Measurements from ENCODE around the gene NCKAP5.

The NCKAP5 gene

DNA sequence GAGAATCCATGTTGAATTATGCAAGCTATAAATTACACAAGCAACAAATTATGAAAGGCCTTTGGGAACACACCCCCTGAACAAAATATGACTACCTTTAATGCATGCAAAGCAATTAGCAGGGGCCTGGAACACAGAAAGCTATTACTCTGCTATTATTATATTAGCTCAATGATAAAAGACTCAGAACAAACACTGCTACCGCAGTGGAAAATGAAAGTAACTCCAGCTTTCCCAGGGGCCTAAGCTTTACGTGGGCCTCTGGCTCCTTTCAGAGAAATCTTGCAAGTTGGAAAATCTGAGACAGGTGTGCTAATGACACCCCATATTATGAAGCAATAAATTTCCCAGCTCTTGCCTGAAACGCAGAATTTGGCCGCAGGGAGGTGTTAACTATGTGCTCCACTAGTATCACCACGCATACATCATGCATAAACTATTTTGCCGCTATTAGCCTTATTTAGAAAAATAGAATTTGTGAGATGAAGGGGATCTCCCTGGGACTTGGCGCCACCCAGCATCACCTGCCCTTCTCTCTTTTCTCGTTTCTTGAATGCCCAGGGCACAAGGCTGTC is 576.7 kb downstream of the NCKAP5 start:
- DNase-seq (ENCODE audit: low read depth in 2 of 2) = no peak

- DNase-seq (ENCODE audit: low read depth in 2 of 2) = no peak
These were observed 583.5 kb downstream of the NCKAP5 start for GRCh38 chr2:132984731-132985130.

- DNase-seq (ENCODE audit: low read depth in 2 of 2) = no peak
These were observed 588.0 kb downstream of the NCKAP5 start for GRCh38 chr2:132980304-132980703.

DNA sequence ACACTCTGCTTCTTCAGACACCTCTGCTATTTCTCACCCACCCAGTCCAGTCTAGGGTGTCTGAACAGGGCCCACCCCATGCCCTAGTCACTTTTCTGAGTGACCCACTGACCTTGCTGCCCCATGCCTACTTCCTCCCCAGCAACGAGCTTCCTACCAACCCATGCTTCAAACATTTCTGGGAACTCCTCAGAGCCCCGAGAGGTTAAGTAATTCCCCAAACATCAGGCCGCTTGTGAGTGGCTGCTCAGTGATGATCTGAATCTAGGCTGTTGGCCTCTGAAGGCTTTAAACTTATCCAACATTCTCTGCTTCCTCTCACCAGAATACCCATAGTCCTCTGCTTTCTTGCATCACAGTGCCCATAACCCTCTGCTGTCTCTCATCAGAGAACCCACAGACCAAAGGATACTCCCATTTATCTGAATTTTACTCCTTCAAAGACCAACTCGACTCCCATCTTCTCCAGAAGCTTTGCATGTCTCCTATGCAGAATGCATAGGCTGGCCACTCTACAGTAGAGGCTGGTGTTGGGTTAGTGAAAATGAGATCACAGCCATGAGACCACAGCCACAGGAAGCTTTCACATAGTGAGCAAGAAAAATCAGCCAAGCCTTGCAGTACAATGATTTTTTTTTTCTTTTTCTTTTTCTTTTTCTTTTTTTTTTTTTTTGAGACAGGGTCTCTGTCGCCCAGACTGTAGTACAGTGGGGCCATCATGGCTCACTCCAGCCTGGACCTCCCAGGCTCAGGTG is 588.7 kb downstream of the NCKAP5 start:
- DNase-seq (ENCODE audit: low read depth in 2 of 2) = no peak

GRCh38 chr2:132978840-132979239 is 589.4 kb downstream of the NCKAP5 start:
- DNase-seq (ENCODE audit: low read depth in 2 of 2) = no peak

GRCh38 chr2:132977812-132978529 is 590.3 kb downstream of the NCKAP5 start:
- no peak for DNase-seq (ENCODE audit: low read depth in 2 of 2)

- DNase-seq (ENCODE audit: low read depth in 2 of 2) = no peak
These were observed 592.8 kb downstream of the NCKAP5 start for GRCh38 chr2:132975193-132976105.

DNA sequence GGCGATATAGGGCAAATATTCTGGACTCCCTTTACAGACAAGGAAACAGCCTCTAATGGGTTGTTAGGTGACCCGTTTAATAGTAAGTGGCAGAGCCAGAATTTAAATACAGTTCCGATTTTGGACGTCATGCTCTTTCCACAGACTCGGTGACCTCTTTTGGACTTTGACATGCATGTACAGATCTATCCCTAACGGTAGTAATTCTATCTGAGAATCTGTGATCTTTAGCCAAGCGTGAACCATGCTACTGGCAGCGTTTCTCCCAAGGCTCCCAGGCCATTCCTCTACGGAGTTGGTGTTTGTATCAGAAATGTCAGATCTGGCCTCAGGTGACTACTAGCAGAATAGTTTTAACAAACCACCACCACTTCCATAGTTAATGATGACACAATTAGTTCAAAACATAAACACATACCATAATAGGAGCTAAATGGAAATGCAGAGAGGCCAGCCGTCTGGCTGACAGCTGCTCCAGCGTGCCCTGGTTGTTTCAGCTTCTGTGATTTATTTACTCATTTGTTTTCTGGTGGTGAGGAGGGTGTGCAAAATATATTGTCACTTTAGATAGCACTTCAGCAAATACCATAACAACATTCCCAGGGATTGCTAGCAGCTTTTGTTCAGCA is 593.7 kb downstream of the NCKAP5 start:
- DNase-seq (ENCODE audit: low read depth in 2 of 2) = no peak

GRCh38 chr2:132971310-132972061 is 596.8 kb downstream of the NCKAP5 start:
- DNase-seq (ENCODE audit: low read depth in 2 of 2) = no peak

- no peak for DNase-seq (ENCODE audit: low read depth in 2 of 2)
These were observed 598.8 kb downstream of the NCKAP5 start for GRCh38 chr2:132969371-132969985.

DNA sequence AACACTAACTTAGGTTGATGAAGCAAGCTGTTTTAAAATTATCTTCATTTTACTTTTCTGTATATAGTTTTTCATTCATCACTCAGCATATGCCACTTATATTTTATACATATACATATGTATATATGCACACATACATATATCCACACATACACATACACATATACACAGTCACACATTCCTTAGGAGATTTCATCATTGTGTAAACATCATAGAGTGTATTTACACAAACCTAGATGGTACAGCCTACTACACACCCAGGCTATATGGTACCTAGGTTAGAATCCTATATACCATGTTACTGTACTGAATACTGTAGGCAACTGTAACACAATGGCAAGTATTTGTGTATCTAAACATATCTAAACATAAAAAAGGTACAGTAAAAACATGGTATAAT is 602.8 kb downstream of the NCKAP5 start:
- no peak for DNase-seq (ENCODE audit: low read depth in 2 of 2)

GRCh38 chr2:132963161-132963560 is 605.1 kb downstream of the NCKAP5 start:
- DNase-seq (ENCODE audit: low read depth in 2 of 2) = no peak

- DNase-seq (ENCODE audit: low read depth in 2 of 2) = no peak
These were observed 609.4 kb downstream of the NCKAP5 start for GRCh38 chr2:132958887-132959286.

DNA sequence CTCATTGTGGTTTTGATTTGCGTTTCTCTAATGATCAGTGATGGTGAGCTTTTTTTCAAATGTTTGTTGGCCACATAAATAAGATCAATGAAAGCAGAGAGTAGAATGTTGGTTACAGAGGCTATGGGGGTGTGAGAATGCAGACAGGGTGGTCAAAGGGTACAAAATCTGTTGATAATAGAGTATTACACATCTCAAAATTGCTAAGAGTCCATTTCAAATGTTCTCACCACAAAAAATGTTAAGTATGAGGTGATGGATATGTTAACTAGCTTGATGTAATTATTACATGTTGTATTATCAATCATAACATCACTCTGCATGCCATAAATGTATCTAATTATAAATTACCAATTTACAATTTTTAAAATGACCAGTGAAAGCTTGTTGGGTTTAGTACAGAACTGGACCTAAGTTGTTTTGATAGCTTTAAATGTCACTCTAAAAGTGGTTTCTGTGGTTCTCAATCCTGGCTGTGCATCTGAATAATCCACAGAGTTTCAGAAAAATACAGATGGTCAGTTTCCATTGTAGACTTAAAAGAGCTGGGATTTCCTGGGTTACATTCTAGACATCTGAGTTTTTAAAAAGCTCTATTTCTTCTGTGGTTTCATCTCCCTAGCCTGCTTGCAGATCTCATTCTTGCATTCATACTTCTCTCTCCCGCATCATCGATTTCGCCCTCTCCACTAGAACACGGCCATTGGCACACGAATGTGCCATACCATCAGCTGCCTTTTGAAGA is 612.2 kb downstream of the NCKAP5 start:
- DNase-seq (ENCODE audit: low read depth in 2 of 2) = no peak

DNA sequence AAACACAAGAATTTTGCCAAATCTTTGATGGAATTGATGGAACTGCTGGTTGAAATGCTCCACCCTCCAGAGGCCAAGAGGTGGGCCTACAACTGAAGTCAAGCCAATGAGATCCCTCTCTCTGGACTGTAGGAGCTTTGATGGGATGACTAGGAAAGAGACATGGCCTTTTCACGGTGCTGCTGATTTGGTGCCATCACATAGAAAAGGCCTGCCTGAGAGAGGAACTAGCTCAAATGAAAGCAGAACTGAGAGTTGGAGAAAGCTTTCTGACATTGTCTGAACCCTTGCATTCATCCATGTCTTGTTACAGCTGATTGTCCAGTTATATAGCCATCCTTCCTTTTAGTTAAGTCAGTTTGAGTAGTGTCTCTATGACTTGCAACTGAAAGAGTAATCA is 614.5 kb downstream of the NCKAP5 start:
- no peak for DNase-seq (ENCODE audit: low read depth in 2 of 2)

DNA sequence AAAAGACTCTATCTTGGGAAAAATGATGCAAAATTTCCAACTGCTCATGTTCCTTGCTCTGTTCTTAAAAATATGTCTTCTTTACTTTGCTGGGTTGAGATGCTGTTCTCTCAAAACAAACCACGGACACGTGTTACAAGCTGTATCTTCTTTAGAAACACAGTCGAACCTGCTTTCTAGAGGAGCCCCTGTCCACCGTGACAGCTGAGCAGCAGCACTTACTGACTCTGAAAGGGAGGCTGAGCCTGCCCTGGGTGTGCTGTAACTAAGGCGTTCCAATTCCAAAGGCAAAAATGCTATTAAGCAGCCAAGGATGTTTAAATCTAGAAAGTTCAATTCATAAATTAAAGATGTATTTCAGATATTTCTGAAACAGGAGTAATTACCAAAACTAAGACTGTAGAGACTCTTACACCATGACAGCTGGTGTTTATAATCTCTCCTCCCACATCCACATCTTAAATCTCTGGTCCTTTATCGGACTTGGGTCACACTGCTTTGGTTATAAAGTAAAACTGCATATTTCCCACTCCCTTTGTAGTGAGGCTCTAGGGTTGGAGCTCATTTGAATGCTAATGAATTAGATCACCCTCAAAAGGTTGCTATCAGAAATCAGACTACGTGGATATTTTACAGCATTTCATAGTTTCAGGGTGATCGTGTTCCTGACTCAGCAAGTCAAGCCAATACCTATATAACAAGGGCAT is 617.1 kb downstream of the NCKAP5 start:
- no peak for DNase-seq (ENCODE audit: low read depth in 2 of 2)

DNA sequence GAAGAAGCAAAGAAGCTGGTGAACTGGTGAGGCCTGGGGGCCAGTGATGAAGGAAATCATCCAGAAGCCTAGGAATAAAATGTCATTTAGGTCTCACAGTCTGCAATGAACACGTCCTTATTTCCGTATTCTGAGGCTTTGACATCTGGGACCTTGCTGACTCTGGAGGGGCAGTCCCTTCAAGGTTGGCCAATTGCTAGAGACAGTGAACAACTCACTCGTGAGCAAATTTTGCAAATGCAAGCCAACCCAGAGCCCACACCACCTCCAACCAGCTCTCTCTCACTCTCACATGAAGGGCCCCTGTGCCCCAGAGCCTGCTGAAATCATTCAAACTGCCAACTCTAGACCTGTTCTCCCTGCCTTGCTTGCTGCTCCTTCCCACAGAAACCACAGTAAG is 619.2 kb downstream of the NCKAP5 start:
- no peak for DNase-seq (ENCODE audit: low read depth in 2 of 2)

DNA sequence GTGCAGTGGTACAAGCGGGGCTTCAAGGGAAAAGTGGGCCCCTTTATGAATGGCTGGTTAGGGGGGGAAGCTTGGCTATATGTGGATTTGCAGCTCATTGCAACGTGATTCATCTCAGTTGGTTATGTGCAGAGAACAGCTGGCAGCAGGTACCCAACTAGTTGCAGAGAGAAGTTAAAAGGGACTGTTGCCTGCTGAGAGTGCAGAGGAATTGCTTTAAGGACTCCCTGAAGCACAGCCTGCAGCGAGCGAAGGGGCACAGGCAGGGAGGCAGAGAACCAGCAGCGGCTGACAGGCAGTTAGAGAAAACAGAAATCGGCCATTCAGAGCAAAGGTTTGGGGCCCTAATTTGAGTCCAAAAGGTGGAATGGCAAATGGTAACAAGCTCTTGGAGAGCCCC is 620.1 kb downstream of the NCKAP5 start:
- no peak for DNase-seq (ENCODE audit: low read depth in 2 of 2)

DNA sequence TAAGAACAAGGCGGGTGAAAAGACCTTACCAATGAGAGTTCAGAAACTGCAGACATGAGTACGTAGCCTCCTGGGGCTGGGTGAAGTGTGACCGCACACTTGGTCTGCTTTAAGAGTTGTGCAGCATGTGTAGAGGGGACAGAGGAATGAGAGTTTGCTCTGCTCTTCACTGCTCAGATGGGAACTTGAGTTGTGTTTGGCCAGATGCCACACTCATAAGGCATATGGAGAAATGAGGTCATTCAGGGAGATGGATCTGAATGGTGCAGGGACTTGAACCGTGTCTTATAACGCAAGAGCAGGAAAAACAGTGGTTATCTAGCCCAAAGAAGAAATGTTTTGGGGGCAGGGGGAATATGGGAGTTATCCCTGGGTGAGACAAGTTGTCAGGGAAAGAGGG is 624.4 kb downstream of the NCKAP5 start:
- DNase-seq (ENCODE audit: low read depth in 2 of 2) = no peak

Measured in stimulated activated CD4-positive, alpha-beta T cell treated with anti-CD3 and anti-CD28 coated beads, Interleukin-4, amount 100 ng/mL, for 48 hours (primary cell).